GM21529 (cell line): ENCODE results near the gene TSPAN9.

Source experiments
- ATAC-seq: cut with Tn5 transposase; IDR thresholded peaks from one replicate; pipeline ENCODE4 v1.9.1; 2021; ENCODE audit not compliant: unreplicated experiment

Gene TSPAN9

GRCh38 chr12:3220382-3221321 lies 143.5 kb downstream of the TSPAN9 start:
- no peak for ATAC-seq

- ATAC-seq = no peak
Observed at GRCh38 chr12:3222306-3222705, 145.1 kb downstream of the TSPAN9 start.

GRCh38 chr12:3222979-3223378 lies 145.8 kb downstream of the TSPAN9 start:
- no peak for ATAC-seq

- no peak for ATAC-seq
Observed at GRCh38 chr12:3223601-3224529, 146.7 kb downstream of the TSPAN9 start.

- no peak for ATAC-seq
Observed at GRCh38 chr12:3224530-3224903, 147.3 kb downstream of the TSPAN9 start.

- no peak for ATAC-seq
Observed at GRCh38 chr12:3225154-3225795, 148.1 kb downstream of the TSPAN9 start.

GRCh38 chr12:3225796-3226180 lies 148.6 kb downstream of the TSPAN9 start:
- no peak for ATAC-seq

GRCh38 chr12:3226264-3226663 lies 149.1 kb downstream of the TSPAN9 start:
- ATAC-seq = no peak

- ATAC-seq = no peak
Observed at GRCh38 chr12:3227076-3227975, 150.1 kb downstream of the TSPAN9 start.

- ATAC-seq = no peak
Observed at GRCh38 chr12:3228552-3228951, 151.4 kb downstream of the TSPAN9 start.

- ATAC-seq = no peak
Observed at GRCh38 chr12:3229577-3229976, 152.4 kb downstream of the TSPAN9 start.

- no peak for ATAC-seq
Observed at GRCh38 chr12:3230758-3231375, 153.7 kb downstream of the TSPAN9 start.

- ATAC-seq = no peak
Observed at GRCh38 chr12:3231399-3231876, 154.3 kb downstream of the TSPAN9 start.

- ATAC-seq = no peak
Observed at GRCh38 chr12:3233797-3234196, 156.6 kb downstream of the TSPAN9 start.

GRCh38 chr12:3236345-3237187 lies 159.4 kb downstream of the TSPAN9 start:
- no peak for ATAC-seq

GRCh38 chr12:3238196-3238595 lies 161.0 kb downstream of the TSPAN9 start:
- ATAC-seq = no peak

- ATAC-seq = no peak
Observed at GRCh38 chr12:3241621-3242020, 164.4 kb downstream of the TSPAN9 start.

GRCh38 chr12:3242199-3242863 lies 165.2 kb downstream of the TSPAN9 start:
- ATAC-seq = no peak
